Astrocyte (in vitro differentiated cells and primary cell): Measurements from ENCODE around the gene AGTRAP.

Source experiments
- EZH2 ChIP-seq: IDR thresholded peaks from 2 replicates; pipeline ENCODE4 v1.6.1; 2012; ENCODE audit warnings: mild to moderate bottlenecking, low read length, inconsistent platforms; ENCODE audit not compliant: insufficient read depth
- TF ChIP-seq, protein P1 (sequence below): IDR thresholded peaks from 2 replicates; pipeline ENCODE4 v1.5.1; 2011; ENCODE audit warnings: low read depth, mild to moderate bottlenecking, inconsistent platforms, low read length, moderate library complexity; ENCODE audit not compliant: insufficient read depth

GRCh38 chr1:11797525-11798216 lies 61.7 kb downstream of the AGTRAP start:
- TF ChIP-seq, protein P1, sequence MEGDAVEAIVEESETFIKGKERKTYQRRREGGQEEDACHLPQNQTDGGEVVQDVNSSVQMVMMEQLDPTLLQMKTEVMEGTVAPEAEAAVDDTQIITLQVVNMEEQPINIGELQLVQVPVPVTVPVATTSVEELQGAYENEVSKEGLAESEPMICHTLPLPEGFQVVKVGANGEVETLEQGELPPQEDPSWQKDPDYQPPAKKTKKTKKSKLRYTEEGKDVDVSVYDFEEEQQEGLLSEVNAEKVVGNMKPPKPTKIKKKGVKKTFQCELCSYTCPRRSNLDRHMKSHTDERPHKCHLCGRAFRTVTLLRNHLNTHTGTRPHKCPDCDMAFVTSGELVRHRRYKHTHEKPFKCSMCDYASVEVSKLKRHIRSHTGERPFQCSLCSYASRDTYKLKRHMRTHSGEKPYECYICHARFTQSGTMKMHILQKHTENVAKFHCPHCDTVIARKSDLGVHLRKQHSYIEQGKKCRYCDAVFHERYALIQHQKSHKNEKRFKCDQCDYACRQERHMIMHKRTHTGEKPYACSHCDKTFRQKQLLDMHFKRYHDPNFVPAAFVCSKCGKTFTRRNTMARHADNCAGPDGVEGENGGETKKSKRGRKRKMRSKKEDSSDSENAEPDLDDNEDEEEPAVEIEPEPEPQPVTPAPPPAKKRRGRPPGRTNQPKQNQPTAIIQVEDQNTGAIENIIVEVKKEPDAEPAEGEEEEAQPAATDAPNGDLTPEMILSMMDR, result no peak
- TF ChIP-seq EZH2, result no peak
